SK-N-SH (cell line): ENCODE results near the gene NAA20. TPM values are rescaled to one million over a fixed set of nuclear protein-coding genes. Genes with fewer than 3 reads are reported as not detected.

ENCODE experiments used
- CTCF ChIA-PET: fragments of 300-600, 350-600 bp; formaldehyde crosslinking; extraction: SDS; loops from one replicate; lab custom pipeline; 2021; lab: Yijun Ruan, JAX
- POLR2A ChIA-PET: fragments of 350-600 bp; sonication (Branson Sonifier 250); formaldehyde crosslinking; extraction: SDS; loops from one replicate; lab custom pipeline; 2020; ENCODE audit warnings: antibody characterized with exemption, inconsistent platforms; lab: Yijun Ruan, JAX
- DNase-seq: peaks from one replicate; pipeline ENCODE4 v3.0.0; 2012
- H2AFZ ChIP-seq: fragments of 200-600 bp; sonication (generic); 2 replicates; pipeline ENCODE4 v1.8.1; 2016; ENCODE audit warnings: antibody characterized with exemption, mild to moderate bottlenecking, low read depth
- H3F3A ChIP-seq: fragments of 200-600 bp; sonication (generic); replicated peaks from 2 replicates; pipeline ENCODE3; 2016; ENCODE audit warnings: antibody characterized with exemption, mild to moderate bottlenecking; ENCODE audit not compliant: insufficient read depth
- H3K27ac ChIP-seq, 2 experiments: fragments of 200-500 bp in 1 of 2; fragments of 200-600 bp in 1 of 2; sonication (Bioruptor generic) in 1 of 2; sonication (generic), shearing (Covaris generic) in 1 of 2; 2 replicates each; pipeline versions ENCODE4 v1.5.1 to v1.6.1; 2014 to 2016; ENCODE audit warnings: low read depth in 2 of 2, inconsistent platforms in 1 of 2, low read length in 1 of 2, mild to moderate bottlenecking in 1 of 2, mixed read lengths in 1 of 2
- H3K27me3 ChIP-seq: fragments of 200-600 bp; sonication (generic), shearing (Covaris generic); 2 replicates; pipeline ENCODE4 v1.6.1; 2016; ENCODE audit warnings: mixed run types; ENCODE audit not compliant: insufficient read depth
- H3K36me3 ChIP-seq, 2 experiments: fragments of 200-500 bp in 1 of 2; fragments of 200-600 bp in 1 of 2; sonication (Bioruptor generic) in 1 of 2; sonication (generic) in 1 of 2; replicated peaks in 1 of 2; 2 replicates each; pipeline versions ENCODE3 to v1.5.1; 2014 to 2016; ENCODE audit warnings: low read length in 1 of 2, mild to moderate bottlenecking in 1 of 2; ENCODE audit not compliant: insufficient read depth in 2 of 2, control insufficient read depth in 1 of 2
- H3K4me1 ChIP-seq, 2 experiments: fragments of 200-500 bp in 1 of 2; fragments of 200-600 bp in 1 of 2; sonication (Bioruptor generic) in 1 of 2; sonication (generic), shearing (Covaris generic) in 1 of 2; 2 replicates each; pipeline versions ENCODE4 v1.5.1 to v1.6.1; 2014 to 2016; ENCODE audit warnings: low read depth in 1 of 2, low read length in 1 of 2, mixed run types in 1 of 2; ENCODE audit not compliant: insufficient read depth in 2 of 2, control insufficient read depth in 1 of 2
- H3K4me2 ChIP-seq: fragments of 200-600 bp; sonication (generic), shearing (Covaris generic); 2 replicates; pipeline ENCODE4 v1.6.1; 2017; ENCODE audit warnings: mixed run types
- H3K4me3 ChIP-seq, 2 experiments: fragments of 200-500 bp in 1 of 2; fragments of 200-600 bp in 1 of 2; sonication (Bioruptor generic) in 1 of 2; sonication (generic), shearing (Covaris generic) in 1 of 2; 2 replicates each; pipeline versions ENCODE4 v1.5.1 to v1.8.1; 2014 to 2016; ENCODE audit warnings: low read depth in 2 of 2, inconsistent platforms in 1 of 2, low read length in 1 of 2, mild to moderate bottlenecking in 1 of 2, mixed read lengths in 1 of 2, moderate library complexity in 1 of 2
- H3K79me2 ChIP-seq: fragments of 200-600 bp; sonication (generic); 2 replicates; pipeline ENCODE4 v1.8.1; 2017; ENCODE audit warnings: mild to moderate bottlenecking; ENCODE audit not compliant: insufficient read depth
- H3K9ac ChIP-seq: fragments of 200-600 bp; sonication (generic); 2 replicates; pipeline ENCODE4 v1.6.1; 2017; ENCODE audit warnings: mixed run types
- H3K9me2 ChIP-seq: fragments of 200-600 bp; sonication (generic); 2 replicates; pipeline ENCODE4 v1.6.1; 2017; ENCODE audit warnings: mixed run types
- H3K9me3 ChIP-seq: fragments of 200-600 bp; sonication (generic); 2 replicates; pipeline ENCODE4 v1.6.1; 2017; ENCODE audit warnings: mixed run types, mild to moderate bottlenecking, moderate library complexity
- H4K20me1 ChIP-seq: fragments of 200-600 bp; sonication (generic); 2 replicates; pipeline ENCODE4 v1.6.1; 2017; ENCODE audit warnings: mild to moderate bottlenecking, mixed run types; ENCODE audit not compliant: insufficient read depth
- CHD2 ChIP-seq: fragments of 150-350 bp; IDR thresholded peaks from 2 replicates; pipeline ENCODE4 v1.6.1; 2018; ENCODE audit warnings: low read length; ENCODE audit not compliant: partially characterized antibody
- ELF1 ChIP-seq: IDR thresholded peaks from 2 replicates; pipeline ENCODE4 v1.4.0; 2012
- EP300 ChIP-seq, 2 experiments: IDR thresholded peaks; 2 replicates each; pipeline versions ENCODE4 v1.4.0 to v1.6.1; 2012; ENCODE audit warnings: borderline replicate concordance in 1 of 2, low read depth in 1 of 2, low read length in 1 of 2
- FOXJ3 ChIP-seq: sonication (generic); formaldehyde crosslinking; IDR thresholded peaks from 2 replicates; pipeline ENCODE4 v1.5.1; 2020; ENCODE audit warnings: mild to moderate bottlenecking, missing genetic modification reagents
- GABPA ChIP-seq: IDR thresholded peaks from 2 replicates; pipeline ENCODE4 v1.4.0; 2012; ENCODE audit warnings: low read depth, mild to moderate bottlenecking
- GATA2 ChIP-seq: sonication (generic); formaldehyde crosslinking; IDR thresholded peaks from 2 replicates; pipeline ENCODE4 v1.5.0; 2020; ENCODE audit warnings: mild to moderate bottlenecking, missing genetic modification reagents
- IRF3 ChIP-seq: fragments of 150-350 bp; IDR thresholded peaks from 2 replicates; pipeline ENCODE4 v1.6.1; 2016; ENCODE audit warnings: mild to moderate bottlenecking, low read depth, low read length
- JUND ChIP-seq: IDR thresholded peaks from 2 replicates; pipeline ENCODE4 v1.4.0; 2012
- MAX ChIP-seq: IDR thresholded peaks from 2 replicates; pipeline ENCODE4 v1.4.0; 2012; ENCODE audit warnings: low read depth
- NFIC ChIP-seq: IDR thresholded peaks from 2 replicates; pipeline ENCODE4 v1.4.0; 2012; ENCODE audit warnings: borderline replicate concordance
- RXRA ChIP-seq: IDR thresholded peaks from 2 replicates; pipeline ENCODE4 v1.4.0; 2012; ENCODE audit warnings: low read depth, mild to moderate bottlenecking, borderline replicate concordance
- SMC3 ChIP-seq: IDR thresholded peaks from 2 replicates; pipeline ENCODE4 v1.6.1; 2012; ENCODE audit warnings: low read depth, low read length, improper control_type of control experiment
- TEAD4 ChIP-seq: IDR thresholded peaks from 2 replicates; pipeline ENCODE4 v1.4.0; 2012; ENCODE audit warnings: mild to moderate bottlenecking, borderline replicate concordance; ENCODE audit not compliant: insufficient read depth
- USF1 ChIP-seq: IDR thresholded peaks from 2 replicates; pipeline ENCODE4 v1.4.0; 2012; ENCODE audit warnings: low read depth, borderline replicate concordance
- WGBS: methylation state at CpG from one replicate; pipeline ENCODE4 v1.1.6; 2017; ENCODE audit warnings: low lambda C conversion rate; 5-methylcytosine and 5-hydroxymethylcytosine counted together
- polyA plus RNA-seq, 3 experiments: library from polyadenylated mRNA; depleted of rRNA; stranded (reverse); fragments of >200 nt; gene quantifications; 2 replicates each; pipeline ENCODE4 v1.2.3, GENCODE V29; 2012
- TF ChIP-seq, protein P1 (sequence below): IDR thresholded peaks from 2 replicates; pipeline ENCODE4 v1.6.1; 2012; ENCODE audit warnings: mild to moderate bottlenecking, low read depth, low read length, moderate library complexity

Gene NAA20
- polyA plus RNA-seq, 1 of the 3 experiments (the other 2 are of a cell fraction): 85.0 TPM

- H3K4me3 ChIP-seq: peak overlapping the region in 1 of 2 experiments; percentile 93; a peak in 1 of 4 replicates
- POLR2A ChIA-PET: no interaction called here
- no peaks in the 10 kb centered on the region for H3K27me3 ChIP-seq
- peaks cover 69% of the 10 kb centered on the region for H3K79me2 ChIP-seq
- H3K36me3 ChIP-seq: peaks cover 11 to 18% of the 10 kb centered on the region in 2 experiments
- peaks cover 6 to 17% of the 10 kb centered on the region in 2 experiments; a peak in 3 of 4 replicates for H3K4me1 ChIP-seq
- CTCF ChIA-PET: no interaction called here
- H4K20me1 ChIP-seq: peaks cover 34% of the 10 kb centered on the region
- no peak overlapping the region for H3K9ac ChIP-seq
- WGBS: 69% methylated on average over 2 of the region's 2 CpGs
- H3F3A ChIP-seq: peaks cover 12% of the 10 kb centered on the region
- peak overlapping the region; percentile 97 for H3K4me2 ChIP-seq
- no peak for TF ChIP-seq RXRA
- no peak for TF ChIP-seq GATA2 (CRISPR knock-in tag)
- no peak for TF ChIP-seq GABPA
- no peak for TF ChIP-seq CHD2
- TF ChIP-seq IRF3: no peak
- no peak for TF ChIP-seq JUND
- no peak for TF ChIP-seq FOXJ3 (CRISPR knock-in tag)
- TF ChIP-seq, protein P1, sequence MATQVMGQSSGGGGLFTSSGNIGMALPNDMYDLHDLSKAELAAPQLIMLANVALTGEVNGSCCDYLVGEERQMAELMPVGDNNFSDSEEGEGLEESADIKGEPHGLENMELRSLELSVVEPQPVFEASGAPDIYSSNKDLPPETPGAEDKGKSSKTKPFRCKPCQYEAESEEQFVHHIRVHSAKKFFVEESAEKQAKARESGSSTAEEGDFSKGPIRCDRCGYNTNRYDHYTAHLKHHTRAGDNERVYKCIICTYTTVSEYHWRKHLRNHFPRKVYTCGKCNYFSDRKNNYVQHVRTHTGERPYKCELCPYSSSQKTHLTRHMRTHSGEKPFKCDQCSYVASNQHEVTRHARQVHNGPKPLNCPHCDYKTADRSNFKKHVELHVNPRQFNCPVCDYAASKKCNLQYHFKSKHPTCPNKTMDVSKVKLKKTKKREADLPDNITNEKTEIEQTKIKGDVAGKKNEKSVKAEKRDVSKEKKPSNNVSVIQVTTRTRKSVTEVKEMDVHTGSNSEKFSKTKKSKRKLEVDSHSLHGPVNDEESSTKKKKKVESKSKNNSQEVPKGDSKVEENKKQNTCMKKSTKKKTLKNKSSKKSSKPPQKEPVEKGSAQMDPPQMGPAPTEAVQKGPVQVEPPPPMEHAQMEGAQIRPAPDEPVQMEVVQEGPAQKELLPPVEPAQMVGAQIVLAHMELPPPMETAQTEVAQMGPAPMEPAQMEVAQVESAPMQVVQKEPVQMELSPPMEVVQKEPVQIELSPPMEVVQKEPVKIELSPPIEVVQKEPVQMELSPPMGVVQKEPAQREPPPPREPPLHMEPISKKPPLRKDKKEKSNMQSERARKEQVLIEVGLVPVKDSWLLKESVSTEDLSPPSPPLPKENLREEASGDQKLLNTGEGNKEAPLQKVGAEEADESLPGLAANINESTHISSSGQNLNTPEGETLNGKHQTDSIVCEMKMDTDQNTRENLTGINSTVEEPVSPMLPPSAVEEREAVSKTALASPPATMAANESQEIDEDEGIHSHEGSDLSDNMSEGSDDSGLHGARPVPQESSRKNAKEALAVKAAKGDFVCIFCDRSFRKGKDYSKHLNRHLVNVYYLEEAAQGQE: no peak
- TF ChIP-seq USF1: no peak
- TF ChIP-seq NFIC: no peak
- no peak for TF ChIP-seq TEAD4
- TF ChIP-seq SMC3: no peak
- no peak for DNase-seq
- no peak overlapping the region for H2AFZ ChIP-seq
- H3K27ac ChIP-seq: no peak overlapping the region
- H3K9me3 ChIP-seq: no peaks in the 10 kb centered on the region
- H3K9me2 ChIP-seq: no peaks in the 10 kb centered on the region
Measured at GRCh38 chr20:20019123-20019522, 2.0 kb downstream of the NAA20 start.

- no peak overlapping the region for H3K4me3 ChIP-seq
- TF ChIP-seq FOXJ3 (CRISPR knock-in tag) (no peak), ELF1 (no peak), CHD2 (no peak), TEAD4 (no peak), EP300 (IDR thresholded peaks at IDR 0.05; ENCODE audit: borderline replicate concordance in 1 of 2, low read depth in 1 of 2, low read length in 1 of 2) (no peak), MAX (no peak)
- TF ChIP-seq, all 33 proteins: peak for 0
- H3K9me3 ChIP-seq: no peaks in the 10 kb centered on the region
- no peak for DNase-seq
- H3K4me2 ChIP-seq: no peak overlapping the region
- H3F3A ChIP-seq: peaks cover 14% of the 10 kb centered on the region
- H3K27ac ChIP-seq: no peak overlapping the region
- peaks cover 6 to 17% of the 10 kb centered on the region in 2 experiments; a peak in 3 of 4 replicates for H3K4me1 ChIP-seq
- H3K9ac ChIP-seq: no peak overlapping the region
- CTCF ChIA-PET: interaction anchor here (1.5 kb wide), 1 partner anchor 30 kb away, joined by 3 read pairs; no protein-coding TSS in a partner anchor
- H4K20me1 ChIP-seq: peaks cover 40% of the 10 kb centered on the region
- 97% methylated on average over 11 of the region's 11 CpGs for WGBS
- H3K36me3 ChIP-seq: peaks cover 20 to 23% of the 10 kb centered on the region in 2 experiments
- POLR2A ChIA-PET: no interaction called here
- peaks cover 86% of the 10 kb centered on the region for H3K79me2 ChIP-seq
- no peaks in the 10 kb centered on the region for H3K27me3 ChIP-seq
- no peaks in the 10 kb centered on the region for H3K9me2 ChIP-seq
- H2AFZ ChIP-seq: no peak overlapping the region
Measured at GRCh38 chr20:20020908-20021307, 3.7 kb downstream of the NAA20 start.
